GM18909 (cell line): Measurements from ENCODE around the gene PAWR.

Source experiments
- ATAC-seq: cut with Tn5 transposase; IDR thresholded peaks from one replicate; pipeline ENCODE4 v1.9.1; 2021; ENCODE audit warnings: mild to moderate bottlenecking; ENCODE audit not compliant: unreplicated experiment, poor library complexity

Gene PAWR, protein sequence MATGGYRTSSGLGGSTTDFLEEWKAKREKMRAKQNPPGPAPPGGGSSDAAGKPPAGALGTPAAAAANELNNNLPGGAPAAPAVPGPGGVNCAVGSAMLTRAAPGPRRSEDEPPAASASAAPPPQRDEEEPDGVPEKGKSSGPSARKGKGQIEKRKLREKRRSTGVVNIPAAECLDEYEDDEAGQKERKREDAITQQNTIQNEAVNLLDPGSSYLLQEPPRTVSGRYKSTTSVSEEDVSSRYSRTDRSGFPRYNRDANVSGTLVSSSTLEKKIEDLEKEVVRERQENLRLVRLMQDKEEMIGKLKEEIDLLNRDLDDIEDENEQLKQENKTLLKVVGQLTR

DNA sequence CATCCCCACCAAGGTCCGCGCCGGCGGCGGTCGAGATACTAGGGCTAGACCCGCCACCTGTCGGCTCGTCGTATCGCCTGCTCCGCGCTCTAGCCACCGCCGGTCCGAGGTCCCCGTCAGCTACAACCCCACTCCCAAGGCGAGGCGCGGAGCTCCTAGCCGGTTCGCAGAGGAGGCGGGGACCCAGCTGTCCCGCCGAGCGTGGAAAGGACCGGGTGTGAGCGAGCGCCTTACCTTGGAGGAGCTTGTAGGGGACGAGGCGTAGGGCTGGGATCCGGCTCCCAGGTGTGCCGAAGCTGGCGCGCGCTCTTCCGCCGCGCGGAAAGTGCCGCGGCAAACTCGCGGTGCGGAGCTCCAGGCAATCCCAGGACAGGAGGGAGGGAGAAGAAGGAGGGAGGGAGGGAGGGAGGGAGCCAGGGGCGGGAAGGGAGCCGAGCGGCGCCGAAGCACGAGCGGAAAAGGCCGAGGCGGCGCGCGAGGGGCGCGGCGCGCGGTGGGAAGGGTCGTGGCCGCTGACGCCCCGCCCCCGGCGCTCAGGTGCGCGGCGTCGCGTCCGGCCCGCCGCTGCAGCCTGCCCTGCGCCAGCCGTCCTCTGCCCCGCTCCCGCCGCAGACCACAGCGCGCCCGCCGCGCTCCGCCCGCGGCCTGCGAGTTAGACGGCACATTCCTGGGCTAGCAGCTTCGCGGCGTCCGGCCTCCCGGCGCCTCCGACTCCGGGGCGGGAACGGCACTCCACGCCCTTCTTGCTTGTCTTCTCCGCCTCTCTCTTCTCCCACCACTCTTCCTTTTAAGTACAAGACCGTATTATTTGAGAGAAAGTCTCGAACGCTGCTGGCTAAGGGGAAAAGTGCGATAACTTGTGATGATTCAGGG is at the start of gene PAWR:
Gene PAWR (minus strand): TSS at position 327 of the 873 bp plus-strand sequence. CDS start 720 bp downstream, outside the sequence.
- peak; percentile 66 for ATAC-seq

GRCh38 chr12:79737875-79738718 is 47.3 kb upstream of the PAWR start:
- ATAC-seq, result peak; percentile 84

DNA sequence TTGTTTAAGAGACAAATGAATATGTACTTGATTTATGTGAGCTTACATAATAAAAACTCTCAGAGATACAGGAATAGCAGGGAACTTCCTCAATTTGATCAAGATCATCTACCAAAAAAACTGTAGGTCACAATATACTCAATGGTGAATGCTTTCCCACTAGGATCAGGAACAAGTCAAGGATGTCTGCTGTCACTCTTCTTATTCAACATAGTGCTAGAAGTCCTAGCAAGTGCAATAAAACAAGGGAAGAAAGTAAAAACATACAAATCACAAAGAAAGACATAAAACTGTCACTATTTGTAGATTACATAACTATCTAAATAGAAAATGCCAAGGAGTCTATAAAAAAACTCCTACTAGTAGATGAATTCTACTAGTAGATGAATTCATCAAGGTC is 41.9 kb upstream of the PAWR start:
- no peak for ATAC-seq

DNA sequence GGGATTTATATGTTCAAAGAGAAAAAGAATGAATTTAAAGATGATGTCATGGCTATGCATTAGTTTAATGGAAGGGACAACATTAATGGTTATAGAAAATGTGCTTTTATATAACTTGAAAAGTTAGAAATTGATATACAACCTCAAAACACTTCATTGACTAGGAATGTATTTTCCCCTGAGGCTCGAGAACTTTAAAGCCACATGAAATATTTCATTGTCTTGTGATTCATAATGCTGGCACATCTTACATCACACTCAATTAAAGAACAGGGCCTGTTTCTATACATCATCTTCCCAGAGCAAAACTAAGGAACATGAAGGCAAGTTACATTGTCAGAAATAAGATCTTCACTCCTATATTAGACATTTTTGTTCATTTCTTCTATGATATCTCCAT is 35.2 kb upstream of the PAWR start:
- ATAC-seq, result no peak

- no peak for ATAC-seq
Measured at GRCh38 chr12:79717006-79717405, 26.2 kb upstream of the PAWR start.

DNA sequence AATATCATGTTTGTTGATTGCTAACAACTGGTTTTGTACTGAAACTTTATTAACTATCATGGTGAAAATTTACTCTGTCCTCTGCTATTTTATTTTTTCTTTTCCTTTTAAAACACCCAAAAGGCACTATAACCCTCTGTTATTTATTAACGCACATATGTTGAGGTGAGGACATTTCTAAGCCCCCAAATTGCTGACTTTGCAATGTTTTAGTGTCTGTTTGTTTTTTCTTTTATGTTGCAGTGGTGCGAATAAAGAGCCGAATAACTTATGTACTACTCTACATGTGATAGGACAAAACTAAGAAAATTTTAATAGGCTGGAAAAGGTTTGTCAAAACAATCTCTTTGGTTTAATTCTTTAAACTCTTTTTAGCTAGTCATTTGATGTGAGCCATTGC is 24.5 kb upstream of the PAWR start:
- no peak for ATAC-seq

GRCh38 chr12:79710707-79711483 is 20.1 kb upstream of the PAWR start:
- no peak for ATAC-seq

GRCh38 chr12:79707830-79708229 is 17.1 kb upstream of the PAWR start:
- no peak for ATAC-seq

DNA sequence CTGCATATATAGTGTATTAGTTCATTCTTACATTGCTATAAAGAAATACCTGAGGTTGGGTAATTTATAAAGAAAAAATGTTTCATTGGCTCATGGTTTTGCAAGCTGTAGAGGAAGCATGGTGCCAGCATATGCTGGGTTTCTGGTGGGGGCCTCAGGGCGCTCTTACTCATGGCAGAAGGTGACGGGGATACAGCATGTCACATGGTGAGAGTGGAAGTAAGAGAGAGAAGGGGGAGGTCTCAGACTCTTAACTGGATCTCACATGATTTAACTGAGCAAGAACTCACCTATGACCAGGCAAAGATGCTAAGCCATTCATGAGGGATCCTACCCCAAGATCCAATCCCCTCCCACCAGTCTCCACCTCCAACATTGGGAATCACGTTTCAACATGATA is 15.9 kb upstream of the PAWR start:
- ATAC-seq, result no peak

DNA sequence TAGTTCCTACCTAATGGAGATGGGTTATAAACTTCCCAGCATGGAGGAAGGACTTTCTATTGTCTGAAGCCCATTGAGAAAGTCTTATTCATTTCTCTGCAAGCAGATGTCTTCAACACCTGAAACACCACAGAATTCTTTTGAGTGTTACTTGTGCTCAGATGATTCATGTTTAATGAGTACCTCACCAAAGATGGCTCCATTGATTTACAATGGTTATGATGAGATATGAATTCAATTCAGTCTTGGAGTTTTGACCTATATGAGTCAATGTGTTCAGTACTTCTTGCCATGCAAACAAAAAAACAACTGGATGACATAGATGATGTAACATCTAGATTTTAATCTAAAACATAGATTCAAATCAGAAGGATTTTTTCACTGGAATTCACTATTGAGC is 15.4 kb upstream of the PAWR start:
- ATAC-seq, result no peak

GRCh38 chr12:79698966-79699365 is 8.2 kb upstream of the PAWR start:
- no peak for ATAC-seq

DNA sequence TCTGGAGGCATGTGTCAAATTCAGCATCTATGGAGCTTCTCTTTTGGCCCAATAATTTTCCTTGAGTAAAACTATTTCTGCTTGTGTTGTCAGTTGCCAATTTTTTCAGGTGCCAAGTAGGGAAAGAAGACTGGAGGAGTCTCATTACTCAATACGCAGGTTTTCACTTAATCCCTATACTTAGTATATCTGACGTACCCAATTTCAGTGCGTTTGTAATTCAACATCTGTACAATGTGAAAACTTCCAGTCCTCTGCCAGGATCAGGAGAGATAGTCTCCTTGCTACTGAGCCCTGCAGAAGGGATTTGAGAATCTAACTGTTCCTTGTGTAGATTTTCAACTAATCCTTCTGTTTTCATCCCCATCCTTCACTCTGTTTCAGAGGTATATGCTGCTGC is 5.7 kb upstream of the PAWR start:
- ATAC-seq, result no peak

DNA sequence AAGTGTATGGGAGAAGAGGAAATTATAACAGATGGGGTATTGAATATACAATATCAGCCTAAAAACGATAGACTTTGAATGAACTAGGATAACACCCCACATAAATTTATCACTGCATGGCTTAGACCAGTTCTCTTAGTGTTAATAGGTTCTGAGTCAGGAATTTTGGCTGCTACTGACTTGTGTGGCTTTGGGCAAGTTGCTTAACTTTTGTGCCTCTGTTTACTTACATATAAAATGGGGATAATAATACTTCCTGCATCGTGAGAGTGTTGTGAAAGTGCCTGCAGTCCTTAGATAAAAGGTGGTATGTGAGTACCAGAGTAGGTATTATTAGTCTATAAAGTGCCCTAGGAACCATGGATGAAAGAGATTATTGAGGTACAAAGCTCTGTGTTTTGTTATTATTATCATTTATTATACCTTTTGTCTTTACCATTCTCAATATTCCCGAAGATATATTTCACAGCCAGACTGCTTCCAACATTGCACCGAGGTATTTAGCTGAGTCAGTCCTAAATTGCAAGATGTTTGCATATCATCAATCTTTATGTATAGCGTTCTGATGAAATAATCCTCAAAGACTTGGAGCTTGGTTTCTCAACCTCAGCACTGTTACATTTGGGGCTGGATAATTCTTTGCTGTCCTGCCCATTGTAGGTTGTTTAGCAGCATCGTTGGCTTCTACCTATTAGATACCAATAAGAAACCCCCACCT is 2.3 kb upstream of the PAWR start:
- no peak for ATAC-seq

GRCh38 chr12:79691511-79692248 is 916 bp upstream of the PAWR start:
- ATAC-seq, result no peak

DNA sequence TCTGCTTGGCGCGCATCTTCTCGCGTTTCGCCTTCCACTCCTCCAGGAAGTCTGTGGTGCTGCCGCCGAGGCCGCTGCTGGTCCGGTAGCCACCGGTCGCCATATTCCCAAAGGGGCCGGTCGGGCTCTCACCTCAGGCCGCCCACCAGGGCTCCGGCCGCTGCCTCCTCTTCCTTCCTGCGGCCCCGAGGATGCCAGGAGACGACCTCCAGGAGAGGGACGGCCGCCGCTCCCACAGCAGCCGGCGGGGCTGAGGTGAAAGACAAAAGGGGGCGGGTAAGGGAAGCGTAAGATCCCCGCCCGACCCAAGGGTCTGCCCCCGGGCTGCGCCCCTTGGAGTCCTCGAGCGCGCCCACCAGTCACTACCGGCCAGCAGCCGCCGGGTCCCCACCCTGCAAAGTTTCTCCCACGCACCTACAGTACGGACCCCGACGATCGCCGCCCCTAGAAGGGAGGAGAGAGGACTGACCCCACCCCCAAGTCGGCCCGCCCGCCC is 574 bp downstream of the PAWR start:
- peak; percentile 28 for ATAC-seq

DNA sequence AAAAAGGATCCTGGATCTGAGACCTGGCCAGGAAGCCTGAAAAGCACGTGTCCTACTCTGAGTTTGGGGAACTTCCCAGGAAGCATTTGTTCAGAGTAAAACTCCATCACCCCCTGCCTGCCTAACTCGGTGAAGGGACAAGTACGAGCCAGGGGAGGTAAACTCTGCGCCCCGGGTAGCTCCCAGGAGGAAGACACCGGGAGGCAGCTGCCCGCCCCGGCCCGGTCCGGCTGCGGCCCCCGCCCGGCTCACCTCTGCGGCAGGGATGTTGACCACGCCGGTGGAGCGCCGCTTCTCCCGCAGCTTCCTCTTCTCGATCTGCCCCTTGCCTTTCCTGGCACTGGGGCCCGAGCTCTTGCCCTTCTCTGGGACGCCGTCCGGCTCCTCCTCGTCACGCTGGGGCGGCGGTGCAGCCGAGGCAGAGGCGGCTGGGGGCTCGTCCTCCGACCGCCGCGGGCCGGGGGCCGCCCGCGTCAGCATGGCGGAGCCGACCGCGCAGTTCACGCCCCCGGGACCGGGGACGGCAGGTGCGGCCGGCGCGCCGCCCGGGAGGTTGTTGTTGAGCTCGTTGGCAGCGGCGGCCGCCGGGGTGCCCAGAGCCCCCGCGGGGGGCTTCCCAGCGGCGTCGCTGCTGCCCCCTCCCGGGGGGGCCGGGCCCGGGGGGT is 1.2 kb downstream of the PAWR start:
- peak; percentile 31 for ATAC-seq

DNA sequence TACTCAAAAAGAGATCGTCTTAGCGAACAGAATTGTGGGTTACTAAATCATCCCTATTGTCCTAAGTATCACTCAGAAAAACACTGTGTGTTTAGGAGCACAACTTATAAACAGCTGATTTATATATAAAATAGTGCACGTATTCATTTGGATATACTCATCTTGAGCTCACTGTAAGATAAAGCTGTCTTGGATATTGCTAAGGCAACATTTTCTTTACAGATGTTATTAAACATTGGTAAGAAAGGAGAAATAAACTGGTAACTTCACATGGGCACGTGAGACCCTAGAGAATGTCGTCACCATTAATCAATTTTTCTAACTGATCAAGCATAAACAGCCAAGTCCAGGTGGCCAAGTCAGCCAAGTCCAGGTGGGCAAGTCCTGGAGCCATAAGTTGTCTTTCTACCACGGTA is 1.7 kb downstream of the PAWR start:
- ATAC-seq, result peak; percentile 1
